Heart left ventricle (tissue), 16 donors: ENCODE measurements around the gene ANXA6. TPM values are rescaled to one million over a fixed set of nuclear protein-coding genes. Genes with fewer than 3 reads are reported as not detected.

Source experiments
- ATAC-seq, 4 donors: fragments of 200-7000 bp; cut with Tn5 transposase; one replicate each; pipeline ENCODE4 v1.9.1; 2020 to 2022; ENCODE audit warnings: moderate library complexity in 4 of 4, mild to moderate bottlenecking in 3 of 4, moderate number of reproducible peaks in 1 of 4
- DNase-seq, 5 donors: peaks; one replicate each; pipeline ENCODE4 v3.0.0-alpha.2; 2020
- H3K27ac ChIP-seq, 12 donors: fragments of 200-600 bp; sonication (generic) in 4 of 12; one replicate each; pipeline versions ENCODE4 v1.5.0 to v1.8.0; 2016 to 2022; ENCODE audit warnings: mild to moderate bottlenecking in 2 of 12
- H3K27me3 ChIP-seq, 9 donors: fragments of 200-600 bp; sonication (generic) in 2 of 9; one replicate each; pipeline versions ENCODE4 v1.5.1 to v1.8.0; 2016 to 2022; ENCODE audit warnings: mild to moderate bottlenecking in 3 of 9
- H3K36me3 ChIP-seq, 9 donors: fragments of 200-600 bp; sonication (generic) in 2 of 9; one replicate each; pipeline versions ENCODE4 v1.5.0 to v1.8.0; 2018 to 2022; ENCODE audit warnings: mild to moderate bottlenecking in 2 of 9
- H3K4me1 ChIP-seq, 12 donors: fragments of 200-600 bp; sonication (generic) in 4 of 12; one replicate each; pipeline versions ENCODE4 v1.5.0 to v1.8.0; 2016 to 2022; ENCODE audit warnings: mild to moderate bottlenecking in 3 of 12
- H3K4me3 ChIP-seq, 12 donors: fragments of 200-600 bp; sonication (generic) in 4 of 12; one replicate each; pipeline versions ENCODE4 v1.5.0 to v1.8.0; 2017 to 2022; ENCODE audit warnings: mild to moderate bottlenecking in 9 of 12, moderate library complexity in 4 of 12
- H3K9me3 ChIP-seq, 12 donors: fragments of 200-600 bp; sonication (generic) in 4 of 12; one replicate each; pipeline versions ENCODE4 v1.5.0 to v1.8.0; 2016 to 2022; ENCODE audit warnings: mild to moderate bottlenecking in 1 of 12
- CTCF ChIP-seq, 12 donors: fragments of 200-600 bp; sonication (generic) in 4 of 12; IDR thresholded peaks; one replicate each; pipeline versions ENCODE4 v1.5.0 to v1.8.0; 2018 to 2022; ENCODE audit warnings: antibody characterized with exemption in 12 of 12, mild to moderate bottlenecking in 5 of 12
- POLR2A ChIP-seq, 2 donors: fragments of 450-650 bp; IDR thresholded peaks; one replicate each; pipeline ENCODE4 v1.6.1; 2017; ENCODE audit warnings: antibody characterized with exemption in 2 of 2, mild to moderate bottlenecking in 2 of 2, moderate library complexity in 2 of 2
- WGBS, 4 donors: extraction: QIAGEN DNeasy Blood & Tissue Kit in 2 of 4; methylation state at CpG; one replicate each; pipeline versions ENCODE4 v1.1.5 to v1.1.7; 2013 to 2018; 5-methylcytosine and 5-hydroxymethylcytosine counted together
- intact Hi-C, 10 donors: fragments of 100-400 bp; cut with DNase I; formaldehyde crosslinking; loops; one replicate each; pipeline versions ENCODE4 v1.11.1 to v1.14.2; 2022
- polyA plus RNA-seq, 2 donors: library from polyadenylated mRNA; stranded (reverse); fragments of 200-250 nt; gene quantifications; one replicate each; pipeline ENCODE4 v1.2.3, GENCODE V29; 2013
- total RNA-seq, 9 donors: library from RNA; depleted of rRNA in 2 of 9; stranded (reverse); fragments of >200 nt in 2 of 9; fragmentation: NEBNext Ultra II Directional in 3 of 9; extraction: Animal tissue kit (Norgen Biotek cat#: 25700) in 3 of 9; gene quantifications; one replicate each; pipeline versions ENCODE4 v1.1.0 to v1.2.4, GENCODE V29; 2016 to 2023
- donor health status: ischemic (EF 13 %, LVEDD 7.1; RV severe dilation, severe dysfunction).
- donor health status: healthy with polysubstance abuse.
- donor health status: DM: no; HTN: yes; CAD: no.
- donor health status: DM: no; HTN: no; CAD: no.
- donor health status: ischemic (EF 25% LVEDD 6.9; RV normal size, moderate dysfunction).
- donor health status: ischemic (EF 25% LVEDD 5.7; RV mildly dilated, moderate dysfunction).
- donor health status: healthy.
- donor health status: DM: yes; HTN: yes; CAD: no.
- donor health status: ischemic (EF 35%, LVEDD 5.7; RV mildly dilated, moderate dysfunction).
- donor health status: nonischemic (EF 11% LVEDD 7.7; RV severe dilation, severe dysfunction).
- donor health status: DM: yes; HTN: yes; CAD: no.
- donor health status: PGD.
- donor health status: ischemic (EF 29% LVEDD 5.4; RV normal size, mild dysfunction).
- donor health status: nonischemic (EF 23%, LVEDD 6.1; RV moderate dilation, normal function).

Gene ANXA6
- total and polyA plus RNA-seq, 11 donors: 171 to 287 (median 202) TPM

DNA sequence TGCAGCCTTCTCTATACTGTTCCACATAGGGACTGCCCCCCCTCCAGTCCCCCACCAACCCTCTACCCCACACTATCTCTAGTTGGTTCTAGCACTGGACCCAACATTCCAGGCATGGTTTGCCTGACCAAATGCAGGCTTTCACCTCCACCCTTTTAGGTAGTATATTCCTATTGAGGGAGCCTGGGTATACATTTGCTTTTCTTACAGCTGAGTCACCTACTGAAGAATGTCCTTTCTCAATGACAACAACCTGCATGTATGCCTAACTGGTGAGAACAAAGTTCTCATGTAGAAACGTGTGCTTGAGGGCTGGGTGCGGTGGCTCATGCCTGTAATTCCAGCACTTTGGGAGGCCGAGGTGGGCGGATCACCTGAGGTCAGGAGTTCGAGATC lies 85.0 kb downstream of the ANXA6 start:
- peak overlapping the region in 10 of 12 donors; percentile 3 to 54 (median 32) for H3K27ac ChIP-seq
- intact Hi-C loops: loop anchor here in 1 of 10 donors (5.0 kb wide), 1 partner anchor 35 kb away; no protein-coding TSS in a partner anchor
- H3K4me1 ChIP-seq: peaks cover 0 to 90% (median 65%) of the 10 kb centered on the region in 12 donors
- peaks cover 0 to 23% (median 4%) of the 10 kb centered on the region in 9 donors for H3K36me3 ChIP-seq
- H3K9me3 ChIP-seq: no peaks in the 10 kb centered on the region
- DNase-seq: peak in 1 of 5 donors; percentile 25
- H3K4me3 ChIP-seq: no peak overlapping the region
- ATAC-seq: no peak
- TF ChIP-seq CTCF (IDR thresholded peaks at IDR 0.05) (no peak), POLR2A (IDR thresholded peaks at IDR 0.05) (no peak)
- H3K27me3 ChIP-seq: no peaks in the 10 kb centered on the region
- 63 to 85% (median 81%) methylated on average over 5 of the region's 5 CpGs for WGBS, 4 donors

GRCh38 chr5:151071848-151072629 lies 85.5 kb downstream of the ANXA6 start:
- H3K36me3 ChIP-seq: peaks cover 0 to 23% (median 3%) of the 10 kb centered on the region in 9 donors

GRCh38 chr5:151071021-151071420 lies 86.6 kb downstream of the ANXA6 start:
- 96 to 97% (median 97%) methylated on average over 4 of the region's 4 CpGs for WGBS, 4 donors
- ATAC-seq (no peak), DNase-seq (peak in 1 of 5 donors; percentile 2)
- TF ChIP-seq CTCF (IDR thresholded peaks at IDR 0.05): no peak
- TF ChIP-seq POLR2A (IDR thresholded peaks at IDR 0.05): no peak
- Histone ChIP-seq H3K36me3 (peaks cover 0 to 23% (median 4%) of the 10 kb centered on the region in 9 donors), H3K27me3 (no peaks in the 10 kb centered on the region), H3K4me3 (no peak overlapping the region), H3K27ac (peak overlapping the region in 1 of 12 donors; percentile 15), H3K9me3 (no peaks in the 10 kb centered on the region), H3K4me1 (peaks cover 0 to 90% (median 67%) of the 10 kb centered on the region in 12 donors)
- intact Hi-C loops: loop anchor here in 1 of 10 donors (5.0 kb wide), 1 partner anchor 36 kb away; no protein-coding TSS in a partner anchor

More at GRCh38 chr5:151071848-151072629, 85.5 kb downstream of the ANXA6 start:
- no peaks in the 10 kb centered on the region for H3K27me3 ChIP-seq
- peaks cover 0 to 90% (median 65%) of the 10 kb centered on the region in 12 donors for H3K4me1 ChIP-seq
- H3K27ac ChIP-seq: peak overlapping the region in 10 of 12 donors; percentile 3 to 54 (median 26)
- no peaks in the 10 kb centered on the region for H3K9me3 ChIP-seq
- DNase-seq (peak in 1 of 5 donors; percentile 16), ATAC-seq (no peak)
- WGBS, 4 donors: 84 to 90% (median 86%) methylated on average over 9 to 10 of the region's 10 CpGs
- no peak overlapping the region for H3K4me3 ChIP-seq
- TF ChIP-seq CTCF (IDR thresholded peaks at IDR 0.05) (no peak), POLR2A (IDR thresholded peaks at IDR 0.05) (no peak)
- intact Hi-C loops: loop anchor here in 1 of 10 donors (5.0 kb wide), 1 partner anchor 35 kb away; no protein-coding TSS in a partner anchor

GRCh38 chr5:151070449-151070848 lies 87.1 kb downstream of the ANXA6 start:
- Histone ChIP-seq H3K9me3 (no peaks in the 10 kb centered on the region), H3K27ac (peak overlapping the region in 3 of 12 donors; percentile 31 to 85 (median 81)), H3K27me3 (no peaks in the 10 kb centered on the region), H3K36me3 (peaks cover 0 to 28% (median 4%) of the 10 kb centered on the region in 9 donors), H3K4me3 (no peak overlapping the region), H3K4me1 (peaks cover 0 to 90% (median 67%) of the 10 kb centered on the region in 12 donors)
- no peak for ATAC-seq
- no peak for TF ChIP-seq POLR2A (IDR thresholded peaks at IDR 0.05)
- no peak for TF ChIP-seq CTCF (IDR thresholded peaks at IDR 0.05)
- no peak for DNase-seq
- 58 to 70% (median 68%) methylated on average over 2 of the region's 2 CpGs for WGBS, 4 donors
- intact Hi-C loops: loop anchor here in 1 of 10 donors (5.0 kb wide), 1 partner anchor 37 kb away; no protein-coding TSS in a partner anchor
